Measurements from ENCODE around the gene ZNF575.

Gene ZNF575

DNA sequence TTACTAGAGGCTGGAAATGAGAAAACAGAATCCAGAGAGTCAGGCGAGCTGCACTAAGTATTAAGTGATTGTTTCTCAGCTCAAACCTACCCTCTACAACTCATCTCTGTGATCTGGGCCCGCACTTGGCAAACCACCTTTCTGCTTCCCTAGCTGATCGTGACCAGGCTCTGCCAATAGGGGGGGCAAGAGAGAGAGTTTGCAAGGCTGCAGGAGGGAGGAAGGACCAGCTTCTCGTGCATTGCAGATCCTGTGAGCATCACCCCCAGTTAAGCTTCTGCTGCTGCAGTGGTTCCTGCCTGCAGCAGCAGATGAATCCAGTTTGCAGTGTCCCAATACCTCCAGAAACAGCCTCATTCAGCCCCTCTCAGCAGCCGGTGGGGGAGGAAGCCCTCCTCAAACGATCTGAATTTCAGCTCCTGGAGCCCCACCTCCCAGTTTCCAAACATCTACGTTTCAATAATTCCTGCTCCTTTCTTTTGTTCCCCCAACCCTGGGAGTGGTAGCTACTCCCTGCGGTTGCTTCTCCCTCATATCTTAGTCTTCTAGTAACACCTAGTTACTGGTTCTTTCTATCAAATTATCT, 22.3 kb downstream of the ZNF575 start:
- H3K4me1 ChIP-seq (ENCODE audit: low read depth, poor library complexity, severe bottlenecking) = no peaks in the 10 kb centered on the region
- no peaks in the 10 kb centered on the region for H4K20me1 ChIP-seq (ENCODE audit: insufficient read depth)
- no peaks in the 10 kb centered on the region for H3K27me3 ChIP-seq (ENCODE audit: insufficient read depth, low read depth)
- no peaks in the 10 kb centered on the region; the same call in 1 of the 2 replicates for H3K36me3 ChIP-seq (ENCODE audit: insufficient read depth)
- no peak overlapping the region for H3K27ac ChIP-seq
- no peaks in the 10 kb centered on the region for H3K79me2 ChIP-seq (ENCODE audit: insufficient read depth, low read depth)
- H2AFZ ChIP-seq (ENCODE audit: low read depth) = no peak overlapping the region
- TF ChIP-seq, protein P1, sequence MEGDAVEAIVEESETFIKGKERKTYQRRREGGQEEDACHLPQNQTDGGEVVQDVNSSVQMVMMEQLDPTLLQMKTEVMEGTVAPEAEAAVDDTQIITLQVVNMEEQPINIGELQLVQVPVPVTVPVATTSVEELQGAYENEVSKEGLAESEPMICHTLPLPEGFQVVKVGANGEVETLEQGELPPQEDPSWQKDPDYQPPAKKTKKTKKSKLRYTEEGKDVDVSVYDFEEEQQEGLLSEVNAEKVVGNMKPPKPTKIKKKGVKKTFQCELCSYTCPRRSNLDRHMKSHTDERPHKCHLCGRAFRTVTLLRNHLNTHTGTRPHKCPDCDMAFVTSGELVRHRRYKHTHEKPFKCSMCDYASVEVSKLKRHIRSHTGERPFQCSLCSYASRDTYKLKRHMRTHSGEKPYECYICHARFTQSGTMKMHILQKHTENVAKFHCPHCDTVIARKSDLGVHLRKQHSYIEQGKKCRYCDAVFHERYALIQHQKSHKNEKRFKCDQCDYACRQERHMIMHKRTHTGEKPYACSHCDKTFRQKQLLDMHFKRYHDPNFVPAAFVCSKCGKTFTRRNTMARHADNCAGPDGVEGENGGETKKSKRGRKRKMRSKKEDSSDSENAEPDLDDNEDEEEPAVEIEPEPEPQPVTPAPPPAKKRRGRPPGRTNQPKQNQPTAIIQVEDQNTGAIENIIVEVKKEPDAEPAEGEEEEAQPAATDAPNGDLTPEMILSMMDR (conservative IDR thresholded peaks at IDR 0.05; ENCODE audit: low read depth, low read length) = peak; percentile 83
- no peak overlapping the region for H3K9ac ChIP-seq
- no peak overlapping the region for H3K4me3 ChIP-seq (IDR thresholded peaks at IDR 0.05; ENCODE audit: insufficient read depth, low read depth, low read length)
- H3K4me2 ChIP-seq = no peak overlapping the region

DNA sequence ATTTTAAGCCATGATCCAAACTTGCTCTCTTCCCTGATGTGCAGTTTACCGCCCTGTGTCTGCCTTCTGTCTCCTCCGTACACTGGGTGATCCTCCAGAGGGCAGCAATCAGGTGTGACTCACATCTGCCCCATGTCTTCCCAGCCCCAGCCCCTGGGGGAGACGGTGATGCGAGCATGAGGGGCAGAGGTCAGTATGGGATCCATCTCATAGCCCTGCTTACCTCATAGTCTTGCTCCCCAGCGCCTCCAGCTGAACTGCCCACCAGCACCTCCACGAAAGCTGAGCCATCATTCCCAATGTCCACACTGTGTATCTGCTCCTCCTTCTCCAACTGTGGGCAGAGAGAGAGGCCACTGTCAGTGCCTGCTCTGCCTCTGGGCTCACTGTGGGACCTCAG, 27.7 kb downstream of the ZNF575 start:
- Histone ChIP-seq H3K4me2 (no peak overlapping the region), H3K79me2 (ENCODE audit: insufficient read depth, low read depth) (no peaks in the 10 kb centered on the region), H2AFZ (ENCODE audit: low read depth) (no peak overlapping the region), H3K4me1 (ENCODE audit: low read depth, poor library complexity, severe bottlenecking) (no peaks in the 10 kb centered on the region), H3K27me3 (ENCODE audit: insufficient read depth, low read depth) (no peaks in the 10 kb centered on the region), H4K20me1 (ENCODE audit: insufficient read depth) (no peaks in the 10 kb centered on the region), H3K27ac (no peak overlapping the region), H3K4me3 (IDR thresholded peaks at IDR 0.05; ENCODE audit: insufficient read depth, low read depth, low read length) (no peak overlapping the region), H3K9ac (no peak overlapping the region), H3K36me3 (ENCODE audit: insufficient read depth) (no peaks in the 10 kb centered on the region)
- TF ChIP-seq, protein P1 (conservative IDR thresholded peaks at IDR 0.05; ENCODE audit: low read depth, low read length) = no peak

DNA sequence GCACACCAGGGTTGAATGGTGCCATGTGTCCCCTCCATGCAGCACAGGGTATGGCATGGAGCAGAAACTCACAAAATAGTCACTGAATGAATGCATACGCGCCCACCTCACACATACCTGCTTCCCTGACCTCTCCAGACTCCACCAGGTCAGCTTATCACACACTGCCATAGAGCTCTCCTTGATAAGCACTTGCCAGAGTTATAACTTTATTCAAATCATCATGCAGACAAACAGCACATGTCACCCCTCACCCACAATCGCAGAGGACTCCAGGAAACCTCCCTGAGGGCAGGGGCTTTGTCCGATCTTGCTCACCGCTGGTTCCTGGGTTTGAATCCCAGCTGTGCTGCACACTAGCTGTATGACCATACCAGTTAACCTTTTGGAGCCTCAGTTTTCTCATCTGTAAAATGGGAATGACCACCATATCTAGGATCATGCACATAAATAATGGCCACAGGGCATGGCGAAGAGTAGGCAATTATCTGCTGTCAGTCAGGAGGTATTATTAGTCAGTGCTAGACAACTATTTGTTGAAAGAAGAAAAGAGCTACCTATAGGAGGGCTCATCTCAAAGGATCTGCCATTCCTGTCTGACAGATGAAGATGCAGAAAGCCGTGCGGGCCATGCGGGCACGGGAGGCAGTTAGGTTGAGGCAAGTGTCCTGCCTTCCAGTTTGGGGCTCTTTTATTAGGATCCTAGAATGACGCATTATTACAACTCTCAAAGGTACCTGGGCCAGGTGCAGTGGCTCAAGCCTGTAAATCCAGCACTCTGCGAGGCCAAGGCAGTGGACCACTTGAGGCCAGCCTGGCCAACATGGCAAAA, 28.4 kb downstream of the ZNF575 start:
- Histone ChIP-seq H3K4me1 (ENCODE audit: low read depth, poor library complexity, severe bottlenecking) (no peaks in the 10 kb centered on the region), H3K79me2 (ENCODE audit: insufficient read depth, low read depth) (no peaks in the 10 kb centered on the region), H3K9ac (no peak overlapping the region), H3K36me3 (ENCODE audit: insufficient read depth) (no peaks in the 10 kb centered on the region), H4K20me1 (ENCODE audit: insufficient read depth) (no peaks in the 10 kb centered on the region), H2AFZ (ENCODE audit: low read depth) (no peak overlapping the region), H3K27me3 (ENCODE audit: insufficient read depth, low read depth) (no peaks in the 10 kb centered on the region), H3K4me2 (no peak overlapping the region), H3K27ac (no peak overlapping the region), H3K4me3 (IDR thresholded peaks at IDR 0.05; ENCODE audit: insufficient read depth, low read depth, low read length) (no peak overlapping the region)
- TF ChIP-seq, protein P1 (conservative IDR thresholded peaks at IDR 0.05; ENCODE audit: low read depth, low read length) = no peak

DNA sequence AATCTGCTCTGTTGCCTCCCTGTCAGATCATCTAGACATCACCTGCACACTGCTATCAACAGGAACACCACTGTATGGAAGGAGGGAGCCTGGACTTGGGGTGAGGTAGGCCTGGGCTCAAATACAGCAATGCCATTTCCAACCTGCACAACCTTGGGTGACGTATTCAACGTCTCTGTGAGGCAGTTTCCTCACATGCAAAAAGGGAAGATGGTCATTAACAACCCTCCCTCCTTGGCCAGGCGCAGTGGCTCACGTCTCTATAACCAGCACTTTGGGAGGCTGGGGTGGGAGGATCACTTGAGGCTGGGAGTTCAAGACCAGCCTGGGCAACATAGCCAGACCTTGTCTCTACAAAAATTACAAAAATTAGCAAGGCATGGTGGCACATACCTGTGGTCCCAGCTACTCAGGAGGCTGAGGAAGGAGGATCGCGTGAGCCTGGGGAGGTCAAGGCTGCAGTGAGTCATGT, 29.3 kb downstream of the ZNF575 start:
- Histone ChIP-seq H3K4me3 (IDR thresholded peaks at IDR 0.05; ENCODE audit: insufficient read depth, low read depth, low read length) (no peak overlapping the region), H4K20me1 (ENCODE audit: insufficient read depth) (no peaks in the 10 kb centered on the region), H3K27me3 (ENCODE audit: insufficient read depth, low read depth) (no peaks in the 10 kb centered on the region), H3K27ac (no peak overlapping the region), H3K4me2 (no peak overlapping the region), H2AFZ (ENCODE audit: low read depth) (no peak overlapping the region), H3K79me2 (ENCODE audit: insufficient read depth, low read depth) (no peaks in the 10 kb centered on the region), H3K9ac (no peak overlapping the region), H3K36me3 (ENCODE audit: insufficient read depth) (no peaks in the 10 kb centered on the region), H3K4me1 (ENCODE audit: low read depth, poor library complexity, severe bottlenecking) (no peaks in the 10 kb centered on the region)
- TF ChIP-seq, protein P1 (conservative IDR thresholded peaks at IDR 0.05; ENCODE audit: low read depth, low read length) = no peak

Data from KMS-11 (cell line).